GM12872 (cell line): Measurements from ENCODE around the gene CHST14.

Experiments used
- CTCF ChIP-seq: IDR thresholded peaks from 3 replicates; pipeline ENCODE4 v1.5.1; 2011; ENCODE audit warnings: low read depth, mild to moderate bottlenecking, low read length, moderate library complexity; ENCODE audit not compliant: insufficient read depth

Gene CHST14

GRCh38 chr15:40451527-40452158 is 19.1 kb upstream of the CHST14 start:
- TF ChIP-seq CTCF, result no peak

- no peak for TF ChIP-seq CTCF
Measured at GRCh38 chr15:40452296-40453090, 18.3 kb upstream of the CHST14 start.

GRCh38 chr15:40454904-40455391 is 15.8 kb upstream of the CHST14 start:
- no peak for TF ChIP-seq CTCF

- no peak for TF ChIP-seq CTCF
Measured at GRCh38 chr15:40456299-40456712, 14.5 kb upstream of the CHST14 start.

GRCh38 chr15:40456738-40457137 is 14.0 kb upstream of the CHST14 start:
- no peak for TF ChIP-seq CTCF

- no peak for TF ChIP-seq CTCF
Measured at GRCh38 chr15:40458495-40459371, 12.1 kb upstream of the CHST14 start.

- no peak for TF ChIP-seq CTCF
Measured at GRCh38 chr15:40459391-40460015, 11.3 kb upstream of the CHST14 start.
